Measurements from ENCODE around the gene CLCN6.

DNA sequence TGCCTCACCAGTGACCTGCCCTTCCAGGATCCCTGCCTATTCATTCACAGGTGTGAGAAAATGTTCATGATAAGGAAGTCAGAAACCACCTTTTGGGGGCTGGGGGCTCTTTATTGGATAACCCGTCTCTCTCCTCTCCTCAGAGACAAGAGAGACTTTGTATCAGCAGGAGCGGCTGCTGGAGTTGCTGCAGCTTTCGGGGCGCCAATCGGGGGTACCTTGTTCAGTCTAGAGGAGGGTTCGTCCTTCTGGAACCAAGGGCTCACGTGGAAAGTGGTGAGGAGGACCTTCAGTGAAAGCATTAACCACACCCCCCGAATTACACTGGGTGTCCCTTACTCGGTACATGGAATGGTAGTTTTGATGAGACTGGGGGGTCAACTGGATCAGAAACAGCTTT is 21.0 kb downstream of the CLCN6 start:
- TF ChIP-seq, protein P1, sequence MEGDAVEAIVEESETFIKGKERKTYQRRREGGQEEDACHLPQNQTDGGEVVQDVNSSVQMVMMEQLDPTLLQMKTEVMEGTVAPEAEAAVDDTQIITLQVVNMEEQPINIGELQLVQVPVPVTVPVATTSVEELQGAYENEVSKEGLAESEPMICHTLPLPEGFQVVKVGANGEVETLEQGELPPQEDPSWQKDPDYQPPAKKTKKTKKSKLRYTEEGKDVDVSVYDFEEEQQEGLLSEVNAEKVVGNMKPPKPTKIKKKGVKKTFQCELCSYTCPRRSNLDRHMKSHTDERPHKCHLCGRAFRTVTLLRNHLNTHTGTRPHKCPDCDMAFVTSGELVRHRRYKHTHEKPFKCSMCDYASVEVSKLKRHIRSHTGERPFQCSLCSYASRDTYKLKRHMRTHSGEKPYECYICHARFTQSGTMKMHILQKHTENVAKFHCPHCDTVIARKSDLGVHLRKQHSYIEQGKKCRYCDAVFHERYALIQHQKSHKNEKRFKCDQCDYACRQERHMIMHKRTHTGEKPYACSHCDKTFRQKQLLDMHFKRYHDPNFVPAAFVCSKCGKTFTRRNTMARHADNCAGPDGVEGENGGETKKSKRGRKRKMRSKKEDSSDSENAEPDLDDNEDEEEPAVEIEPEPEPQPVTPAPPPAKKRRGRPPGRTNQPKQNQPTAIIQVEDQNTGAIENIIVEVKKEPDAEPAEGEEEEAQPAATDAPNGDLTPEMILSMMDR (IDR thresholded peaks at IDR 0.05) = no peak
- no peak for TF ChIP-seq ZFX (IDR thresholded peaks at IDR 0.05; ENCODE audit: borderline replicate concordance)

All from 22Rv1 (cell line).